RWPE1 (cell line): ENCODE measurements around the gene PAK5.
A peak's percentile ranks its signal among the peaks of the same experiment; 100 is the strongest.

Experiments used
- CTCF ChIA-PET: fragments of 350-600 bp; sonication (Branson Sonifier 250); formaldehyde crosslinking; extraction: SDS; loops from one replicate; lab custom pipeline; 2021; lab: Yijun Ruan, JAX
- POLR2A ChIA-PET: fragments of 400-600 bp; formaldehyde crosslinking; extraction: SDS; loops from one replicate; lab custom pipeline; 2020; ENCODE audit warnings: antibody characterized with exemption; ENCODE audit not compliant: low non-redundant PET; lab: Yijun Ruan, JAX
- DNase-seq: peaks from one replicate; pipeline ENCODE4 v3.0.0; 2012; ENCODE audit warnings: low spot score
- H3K27ac ChIP-seq: fragments of 450-650 bp; 2 replicates; pipeline ENCODE4 v1.5.1; 2017
- CTCF ChIP-seq: fragments of 450-650 bp; conservative IDR thresholded peaks from 2 replicates; pipeline ENCODE4 v1.5.1; 2017; ENCODE audit warnings: low read depth, mild to moderate bottlenecking

PAK5 gene

GRCh38 chr20:9838378-9839295 is at the start of gene PAK5:
TSS of gene PAK5 (minus strand) at chr20:9839076. CDS start at chr20:9644328, 194,748 bp downstream.
- CTCF ChIA-PET = no interaction called here
- POLR2A ChIA-PET = no interaction called here
- no peak within 1 kb of the TSS for H3K27ac ChIP-seq
- TF ChIP-seq CTCF = no peak
- no peak for DNase-seq

GRCh38 chr20:9887706-9888105 is 48.8 kb upstream of the PAK5 start:
- ChIA-PET POLR2A (no interaction called here), CTCF (no interaction called here)
- no peak overlapping the region for H3K27ac ChIP-seq
- no peak for TF ChIP-seq CTCF
- no peak for DNase-seq

GRCh38 chr20:9886227-9886626 is 47.4 kb upstream of the PAK5 start:
- TF ChIP-seq CTCF = no peak
- H3K27ac ChIP-seq = no peak overlapping the region
- POLR2A ChIA-PET = no interaction called here
- CTCF ChIA-PET = no interaction called here
- DNase-seq = peak; percentile 14

- ChIA-PET CTCF (interaction anchor here (0.6 kb wide), 1 partner anchor 1734 kb away, joined by 4 read pairs; no protein-coding TSS in a partner anchor), POLR2A (no interaction called here)
- DNase-seq = no peak
Observed at GRCh38 chr20:9884666-9885065, 45.8 kb upstream of the PAK5 start.

GRCh38 chr20:9884061-9884460 is 45.2 kb upstream of the PAK5 start:
- TF ChIP-seq CTCF = no peak
- POLR2A ChIA-PET = no interaction called here
- CTCF ChIA-PET = interaction anchor here (0.7 kb wide), 1 partner anchor 76 kb away, joined by 4 read pairs; no protein-coding TSS in a partner anchor
- no peak overlapping the region for H3K27ac ChIP-seq
- no peak for DNase-seq

More at GRCh38 chr20:9884666-9885065, 45.8 kb upstream of the PAK5 start:
- H3K27ac ChIP-seq = no peak overlapping the region
- no peak for TF ChIP-seq CTCF

GRCh38 chr20:9877932-9878495 is 39.1 kb upstream of the PAK5 start:
- TF ChIP-seq CTCF = no peak
- ChIA-PET CTCF (no interaction called here), POLR2A (no interaction called here)
- DNase-seq = no peak
- H3K27ac ChIP-seq = no peak overlapping the region
